ENCODE measurements around the gene MRPL18. TPM values are rescaled to one million over a fixed set of nuclear protein-coding genes. Genes with fewer than 3 reads are reported as not detected.

Gene MRPL18
- total RNA-seq = 67.7 and 82.9 TPM in 2 replicates

DNA sequence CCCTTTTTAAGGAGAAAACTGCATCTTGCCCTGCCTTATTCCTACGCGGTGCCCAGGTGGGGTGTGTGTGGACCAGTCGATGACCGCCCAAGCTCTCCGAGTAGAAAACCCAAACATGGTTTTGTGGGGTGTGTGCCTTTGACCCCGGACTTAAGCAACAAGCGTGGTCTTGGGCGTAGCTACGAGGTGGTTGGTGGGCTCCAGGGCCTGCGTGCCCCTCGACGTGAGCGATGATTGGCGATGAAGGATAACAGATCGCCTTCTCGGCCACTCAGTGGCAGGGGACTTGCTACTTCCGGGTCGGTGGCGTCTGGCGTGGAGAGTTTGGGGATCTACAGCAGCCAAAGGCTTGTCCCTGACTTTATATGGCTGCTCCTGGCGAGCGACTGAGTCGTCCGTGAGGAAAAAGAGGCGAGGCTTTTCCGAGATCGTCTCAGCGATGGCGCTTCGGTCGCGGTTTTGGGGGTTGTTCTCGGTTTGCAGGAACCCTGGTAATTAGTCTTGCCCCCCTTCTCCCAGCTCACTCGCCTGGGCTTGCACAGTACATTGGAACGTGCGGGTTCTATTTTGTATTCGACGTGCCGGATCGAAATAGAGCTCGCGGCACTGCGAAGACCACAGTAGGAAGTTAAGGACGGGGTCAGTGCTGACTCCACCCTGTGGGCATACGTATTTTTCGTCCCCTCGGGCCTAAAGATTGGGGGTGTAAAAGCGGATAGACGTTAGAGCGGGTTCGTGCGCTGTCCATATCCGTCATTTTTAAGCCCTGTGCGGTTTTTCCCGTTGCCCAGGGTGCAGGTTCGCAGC lies at the start of gene MRPL18:
MRPL18 (plus strand) TSS at position 319 of the 807 bp plus-strand sequence; CDS start at position 440, 121 bp downstream.

DNA sequence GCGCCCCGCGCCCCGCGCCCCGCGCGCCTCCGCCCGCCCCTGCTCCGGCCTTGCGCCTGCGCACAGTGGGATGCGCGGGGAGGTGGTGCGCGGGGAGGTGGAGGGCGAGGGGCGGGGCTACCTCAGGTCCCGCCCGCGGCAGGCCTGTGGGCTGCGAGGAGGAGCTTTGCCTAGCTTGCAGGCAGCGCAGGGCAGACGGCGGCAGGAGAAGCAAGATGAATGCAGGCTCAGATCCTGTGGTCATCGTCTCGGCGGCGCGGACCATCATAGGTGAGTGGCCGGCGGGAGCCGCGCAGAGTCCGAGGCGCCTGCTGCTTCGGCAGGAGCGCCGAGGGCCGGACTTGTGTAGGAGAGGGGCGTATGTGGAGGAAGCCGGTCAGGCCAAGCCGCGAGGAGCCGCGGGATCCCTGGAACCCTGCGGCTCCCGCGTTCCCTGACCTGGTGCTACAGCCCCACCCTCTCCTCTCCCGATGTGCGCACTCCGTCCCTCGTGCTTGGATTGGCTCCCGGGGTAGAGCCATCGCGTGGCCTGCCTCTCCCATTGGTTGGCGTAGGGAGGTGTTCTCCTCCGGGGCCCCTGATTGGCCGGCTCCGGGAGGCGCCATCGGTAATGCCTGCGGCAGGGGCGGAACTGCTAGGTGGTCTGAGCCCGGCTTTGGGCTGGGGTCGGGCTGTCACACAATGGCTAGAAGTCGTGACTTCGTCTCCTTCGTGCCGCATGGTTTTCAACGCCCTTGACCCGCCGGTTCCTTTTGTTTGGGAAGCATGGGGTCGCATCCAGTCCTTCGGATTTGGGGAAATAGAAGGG lies 28.2 kb upstream of the MRPL18 start, which contains the start of gene ACAT2:
ACAT2 (plus strand) TSS at position 173 of the 808 bp plus-strand sequence; CDS start at position 216, 43 bp downstream.

DNA sequence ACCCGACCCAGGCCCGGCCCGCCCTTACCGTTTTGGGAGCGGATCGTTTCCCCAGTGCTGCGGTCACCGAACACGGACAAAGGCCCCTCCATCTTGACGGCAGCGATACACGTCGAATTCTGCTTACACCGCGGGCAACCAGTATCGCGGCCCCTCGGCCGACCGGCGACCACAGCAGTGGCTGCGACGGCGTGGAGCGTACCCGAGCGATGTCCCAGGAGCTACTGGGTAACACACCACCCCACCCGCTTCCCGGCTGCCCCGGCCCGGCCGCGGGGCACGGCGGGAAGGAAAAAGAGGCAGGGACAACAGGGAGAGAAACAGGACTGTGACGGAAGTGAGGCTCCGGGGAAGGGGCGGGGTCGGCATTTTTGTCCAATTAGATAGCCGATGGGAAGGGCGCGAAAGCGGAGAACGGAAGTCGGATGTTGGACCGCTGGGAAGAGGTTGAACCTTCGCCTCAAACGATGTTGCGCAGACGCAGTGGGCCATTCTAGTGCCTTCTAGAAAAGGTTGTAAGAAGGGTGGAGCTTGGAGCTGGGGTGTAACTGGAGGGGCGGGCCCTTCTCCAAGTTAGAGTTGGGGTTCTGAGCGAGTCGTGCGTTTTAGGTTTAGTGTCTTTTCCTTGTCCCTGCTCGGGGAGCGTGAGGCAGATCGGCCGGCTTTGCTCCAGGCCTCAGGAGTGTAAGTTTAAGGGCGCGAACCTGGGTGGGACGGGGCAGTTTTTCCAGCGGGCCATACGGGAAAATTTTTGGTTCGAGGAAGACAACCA lies 704 bp upstream of the MRPL18 start, which contains the start of gene TCP1:
TCP1 (minus strand) TSS at position 226 of the 772 bp plus-strand sequence; CDS start at position 92, 134 bp downstream.

DNA sequence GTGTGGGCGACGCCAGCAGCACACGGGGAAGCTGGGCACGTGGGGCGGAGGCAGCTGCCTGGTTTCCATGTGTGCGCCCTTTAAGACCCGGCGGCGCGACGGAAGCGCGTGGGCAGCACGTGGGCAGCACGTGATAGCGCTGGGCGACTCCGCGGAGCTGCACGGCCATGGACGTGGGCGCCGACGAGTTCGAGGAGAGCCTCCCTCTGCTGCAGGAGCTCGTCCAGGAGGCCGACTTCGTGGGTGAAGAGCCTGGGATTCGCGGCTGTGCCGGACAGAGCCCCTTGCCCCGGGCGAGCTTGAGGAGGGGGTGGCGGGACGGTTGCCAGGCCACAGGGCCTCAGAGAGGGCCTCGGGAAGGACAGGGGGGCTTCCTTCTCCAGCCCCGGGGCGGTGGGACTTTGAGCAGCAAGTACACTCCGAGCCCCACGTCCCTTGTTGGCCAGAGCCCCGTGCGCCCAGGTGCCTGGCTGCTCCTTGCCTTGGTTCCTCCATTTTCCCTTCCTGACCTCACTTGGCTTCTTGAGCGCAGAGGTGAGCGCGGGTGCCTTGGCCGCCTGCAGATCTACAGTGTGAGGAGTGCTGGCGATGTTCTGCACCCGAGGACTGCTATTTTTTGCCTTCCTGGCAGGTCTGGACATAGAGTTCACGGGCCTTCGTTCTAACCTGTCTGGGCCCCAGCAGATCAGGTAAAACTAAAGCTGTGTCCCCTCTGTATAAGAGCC lies 10.0 kb downstream of the MRPL18 start, which contains the start of gene PNLDC1:
PNLDC1 (plus strand) TSS at position 136 of the 725 bp plus-strand sequence; CDS start at position 168, 32 bp downstream.

Other genes starting within 250 kb of the MRPL18 start
- gene SOD2, start 97.2 kb upstream of the MRPL18 start, total RNA-seq = 68.4 and 135 TPM in 2 replicates
- 50.9 and 52.9 TPM in 2 replicates for gene WTAP, start 63.0 kb upstream of the MRPL18 start, total RNA-seq
- 36.9 and 55.0 TPM in 2 replicates for gene ACAT2, start 28.4 kb upstream of the MRPL18 start, total RNA-seq
- 135 and 136 TPM in 2 replicates for gene TCP1, start 865 bp upstream of the MRPL18 start, total RNA-seq
- 1.4 TPM in 1 of 2 replicates, not detected in the other for gene PNLDC1, start 9.8 kb downstream of the MRPL18 start, total RNA-seq
- gene MAS1, start 100.5 kb downstream of the MRPL18 start, total RNA-seq = under 0.01 TPM in 1 of 2 replicates, not detected in the other
- gene IGF2R, start 178.6 kb downstream of the MRPL18 start, total RNA-seq = 64.4 and 81.3 TPM in 2 replicates